GM10248 (cell line): ENCODE measurements around the gene TOR1AIP2.

Experiments
- CTCF ChIA-PET: fragments of 300-600 bp; sonication (Branson Sonifier 250); formaldehyde crosslinking; extraction: SDS; loops from one replicate; lab custom pipeline; 2021; ENCODE audit warnings: antibody characterized with exemption; lab: Yijun Ruan, JAX
- POLR2A ChIA-PET: fragments of 350-650 bp; sonication (Branson Sonifier 250); formaldehyde crosslinking; extraction: SDS; loops from one replicate; lab custom pipeline; 2020; ENCODE audit warnings: antibody characterized with exemption; lab: Yijun Ruan, JAX
- DNase-seq: peaks from one replicate; pipeline ENCODE4 v3.0.0; 2012; ENCODE audit errors: extremely low spot score
- CTCF ChIP-seq: IDR thresholded peaks from 2 replicates; pipeline ENCODE4 v1.5.1; 2012; ENCODE audit warnings: mild to moderate bottlenecking, low read depth; ENCODE audit errors: extremely low read depth, missing control alignments, control extremely low read depth

The TOR1AIP2 gene

GRCh38 chr1:179921981-179922872 is 44.6 kb upstream of the TOR1AIP2 start:
- no peak for TF ChIP-seq CTCF
- POLR2A ChIA-PET = no interaction called here
- CTCF ChIA-PET = interaction anchor here (0.9 to 6.7 kb wide), 2 partner anchors 10 to 15 kb away, joined by 3 to 55 read pairs; no protein-coding TSS in a partner anchor
- DNase-seq = no peak

GRCh38 chr1:179921472-179921871 is 43.9 kb upstream of the TOR1AIP2 start:
- no peak for TF ChIP-seq CTCF
- ChIA-PET CTCF (interaction anchor here (2.2 to 6.7 kb wide), 2 partner anchors 9 kb away, joined by 8 to 55 read pairs; no protein-coding TSS in a partner anchor), POLR2A (no interaction called here)
- no peak for DNase-seq

DNA sequence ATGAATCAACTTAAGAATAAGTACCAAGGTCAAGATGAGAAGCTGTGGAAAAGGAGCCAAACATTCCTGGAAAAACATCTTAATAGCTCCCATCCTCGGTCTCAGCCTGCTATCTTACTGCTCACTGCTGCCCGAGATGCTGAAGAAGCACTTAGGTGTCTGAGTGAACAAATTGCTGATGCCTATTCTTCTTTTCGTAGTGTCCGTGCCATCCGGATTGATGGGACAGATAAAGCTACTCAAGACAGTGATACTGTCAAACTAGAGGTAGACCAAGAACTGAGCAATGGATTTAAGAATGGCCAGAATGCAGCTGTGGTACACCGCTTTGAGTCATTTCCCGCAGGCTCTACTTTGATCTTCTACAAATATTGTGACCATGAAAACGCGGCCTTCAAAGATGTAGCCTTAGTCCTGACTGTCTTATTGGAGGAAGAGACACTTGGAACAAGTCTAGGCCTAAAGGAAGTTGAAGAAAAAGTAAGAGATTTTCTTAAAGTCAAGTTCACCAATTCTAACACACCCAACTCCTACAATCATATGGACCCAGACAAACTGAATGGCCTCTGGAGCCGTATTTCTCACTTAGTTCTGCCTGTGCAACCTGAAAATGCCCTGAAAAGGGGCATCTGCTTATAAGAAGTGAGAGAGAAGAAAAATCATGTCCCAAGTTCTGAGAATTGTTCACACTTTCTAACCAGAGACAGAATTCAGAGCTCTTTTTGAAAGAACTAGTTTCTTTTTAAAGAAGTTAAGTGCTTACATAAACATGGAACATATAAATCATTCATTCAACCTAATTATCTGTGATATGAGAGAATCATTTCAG is 40.2 kb upstream of the TOR1AIP2 start:
- TF ChIP-seq CTCF = no peak
- ChIA-PET CTCF (interaction anchor here (0.9 to 1.5 kb wide), 6 partner anchors 10 to 250 kb away, joined by 3 to 5 read pairs (median 4); partner anchors contain the start of gene TOR1AIP1), POLR2A (interaction anchor here (1.0 kb wide), 1 partner anchor 24 kb away, joined by 7 read pairs; no protein-coding TSS in a partner anchor)
- no peak for DNase-seq

DNA sequence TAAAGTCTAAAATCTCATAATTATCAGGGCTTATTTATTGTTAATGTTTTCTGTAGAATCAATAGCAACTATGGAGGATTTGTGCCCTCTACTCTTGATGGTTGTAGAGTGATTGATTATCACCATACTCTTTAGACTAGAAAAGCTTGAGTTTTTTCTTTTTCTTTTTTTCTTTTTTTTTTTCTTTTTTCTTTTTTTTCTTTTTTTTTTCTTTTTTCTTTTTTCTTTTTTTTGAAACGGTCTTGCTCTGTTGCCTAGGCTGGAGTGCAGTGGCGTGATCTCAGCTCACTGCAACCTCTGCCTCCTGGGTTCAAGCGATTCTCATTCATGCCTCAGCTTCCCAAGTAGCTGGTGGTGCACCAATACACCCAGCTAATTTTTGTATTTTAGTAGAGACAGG is 34.2 kb upstream of the TOR1AIP2 start:
- TF ChIP-seq CTCF = no peak
- no peak for DNase-seq
- ChIA-PET CTCF (interaction anchor here (0.6 to 9.5 kb wide), 11 partner anchors 8 to 36 kb away, joined by 3 to 55 read pairs (median 3); no protein-coding TSS in a partner anchor), POLR2A (no interaction called here)

GRCh38 chr1:179910934-179911333 is 33.3 kb upstream of the TOR1AIP2 start:
- no peak for DNase-seq
- no peak for TF ChIP-seq CTCF
- ChIA-PET CTCF (interaction anchor here (0.9 to 9.5 kb wide), 6 partner anchors 9 to 55 kb away, joined by 3 to 55 read pairs (median 4); no protein-coding TSS in a partner anchor), POLR2A (no interaction called here)

DNA sequence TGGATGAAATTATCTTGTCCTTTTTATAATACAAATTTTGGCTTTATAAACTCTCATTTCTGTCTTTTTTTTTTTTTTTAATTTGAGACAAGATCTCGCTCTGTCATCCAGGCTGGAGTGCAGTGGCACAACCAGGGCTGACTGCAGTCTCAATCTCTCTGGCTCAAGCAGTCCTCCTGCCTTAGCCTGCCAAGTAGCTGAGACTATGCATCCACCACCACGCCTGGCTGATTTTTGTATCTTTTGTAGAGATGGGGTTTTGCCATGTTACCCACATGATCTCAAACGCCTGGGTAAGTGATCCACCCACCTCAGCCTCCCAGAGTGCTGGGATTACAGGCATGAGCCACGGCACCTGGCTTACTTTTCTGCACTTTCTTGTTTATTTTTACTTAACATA is 12.0 kb upstream of the TOR1AIP2 start:
- no peak for TF ChIP-seq CTCF
- CTCF ChIA-PET = interaction anchor here (2.4 kb wide), 1 partner anchor 22 kb away, joined by 7 read pairs; no protein-coding TSS in a partner anchor
- POLR2A ChIA-PET = no interaction called here

More for the DNA sequence above, 12.0 kb upstream of the TOR1AIP2 start:
- DNase-seq = no peak
